T1000 (cell line): Measurements from ENCODE around the gene ANTXR2.
A peak's percentile ranks its signal among the peaks of the same experiment; 100 is the strongest.
"Not testable (repeated sequence)": the region's sequence is repeated elsewhere in the genome, so short reads cannot be mapped to it uniquely, and the experiment has no call there.

Source experiments
- DNase-seq: peaks from one replicate; lab custom pipeline; 2025; ENCODE audit warnings: mixed read lengths; lab: John Stamatoyannopoulos, UW

Gene ANTXR2

DNA sequence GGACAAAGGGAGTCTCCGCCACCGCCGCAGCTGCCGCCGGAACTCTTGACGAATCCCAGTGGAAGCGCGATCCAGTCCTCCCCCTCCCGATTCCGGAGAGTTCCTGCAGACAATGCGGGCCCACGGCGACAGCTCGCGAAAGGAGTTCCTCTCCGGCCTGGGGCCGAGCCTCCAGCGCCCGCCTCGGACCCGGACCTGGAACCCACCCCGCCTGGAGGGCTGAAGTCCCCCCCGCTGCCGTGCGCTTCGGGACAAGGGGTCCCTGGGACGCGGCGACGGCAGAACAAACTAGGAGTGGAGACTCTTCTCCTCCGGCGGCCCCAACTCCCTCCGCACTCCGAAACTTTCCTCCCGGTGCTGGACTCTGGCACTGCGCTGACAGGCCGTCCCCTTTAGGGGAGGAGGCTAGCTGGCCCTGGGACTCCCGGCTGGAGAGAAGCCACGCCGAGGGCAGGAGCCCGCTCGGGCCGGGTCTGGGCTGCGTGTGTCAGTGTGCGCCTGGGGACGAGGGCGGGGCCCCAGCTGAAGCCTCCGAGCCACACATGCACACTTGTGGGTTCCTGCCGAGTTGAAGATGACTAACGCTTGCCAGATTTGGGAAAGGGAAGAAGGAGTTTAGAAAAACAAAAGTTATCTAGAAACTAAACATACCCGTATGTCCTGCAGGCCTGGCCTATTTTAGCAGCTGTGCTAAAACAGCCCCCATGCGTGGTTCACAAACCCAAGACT is at the start of gene ANTXR2:
Gene ANTXR2 (minus strand): TSS at position 486 of the 729 bp plus-strand sequence. CDS start 669 bp downstream, outside the sequence.
- DNase-seq, result peak; percentile 86

DNA sequence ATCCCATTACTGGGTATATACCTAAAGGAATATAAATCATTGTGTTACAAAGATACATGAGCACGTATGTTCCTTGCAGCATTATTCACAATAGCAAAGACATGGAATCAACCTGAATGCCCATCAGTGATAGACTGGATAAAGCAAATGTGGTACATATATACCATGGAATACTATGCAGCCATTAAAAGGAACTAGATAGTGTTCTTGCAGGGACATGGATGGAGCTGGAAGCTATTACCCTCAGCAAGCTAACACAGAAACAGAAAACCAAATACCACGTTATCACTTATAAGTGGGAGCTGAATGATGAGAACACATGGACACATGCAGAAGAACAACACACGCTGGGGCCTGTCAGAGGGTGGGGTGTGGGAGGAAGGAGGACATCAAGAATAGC is 48.8 kb upstream of the ANTXR2 start:
- DNase-seq, result not testable (repeated sequence)

DNA sequence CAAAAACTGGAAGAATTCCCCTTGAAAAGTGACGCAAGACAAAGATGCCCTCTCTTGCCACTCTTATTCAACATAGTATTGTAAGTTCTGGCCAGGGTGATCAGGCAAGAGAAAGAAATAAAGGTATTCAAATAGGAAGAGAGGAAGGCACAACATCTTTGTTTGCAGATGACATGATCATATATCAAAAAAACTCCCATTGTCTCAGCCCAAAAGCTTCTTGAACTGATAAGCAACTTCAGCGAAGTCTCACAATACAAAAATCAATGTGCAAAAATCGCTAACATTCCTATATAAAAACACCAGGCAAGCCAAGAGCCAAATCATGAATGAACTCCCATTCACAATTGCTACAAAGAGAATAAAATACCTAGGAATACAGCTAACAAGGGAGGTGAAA is 46.6 kb upstream of the ANTXR2 start:
- DNase-seq, result not testable (repeated sequence)

- DNase-seq, result no peak
Measured at GRCh38 chr4:80116516-80116915, 43.5 kb upstream of the ANTXR2 start.

DNA sequence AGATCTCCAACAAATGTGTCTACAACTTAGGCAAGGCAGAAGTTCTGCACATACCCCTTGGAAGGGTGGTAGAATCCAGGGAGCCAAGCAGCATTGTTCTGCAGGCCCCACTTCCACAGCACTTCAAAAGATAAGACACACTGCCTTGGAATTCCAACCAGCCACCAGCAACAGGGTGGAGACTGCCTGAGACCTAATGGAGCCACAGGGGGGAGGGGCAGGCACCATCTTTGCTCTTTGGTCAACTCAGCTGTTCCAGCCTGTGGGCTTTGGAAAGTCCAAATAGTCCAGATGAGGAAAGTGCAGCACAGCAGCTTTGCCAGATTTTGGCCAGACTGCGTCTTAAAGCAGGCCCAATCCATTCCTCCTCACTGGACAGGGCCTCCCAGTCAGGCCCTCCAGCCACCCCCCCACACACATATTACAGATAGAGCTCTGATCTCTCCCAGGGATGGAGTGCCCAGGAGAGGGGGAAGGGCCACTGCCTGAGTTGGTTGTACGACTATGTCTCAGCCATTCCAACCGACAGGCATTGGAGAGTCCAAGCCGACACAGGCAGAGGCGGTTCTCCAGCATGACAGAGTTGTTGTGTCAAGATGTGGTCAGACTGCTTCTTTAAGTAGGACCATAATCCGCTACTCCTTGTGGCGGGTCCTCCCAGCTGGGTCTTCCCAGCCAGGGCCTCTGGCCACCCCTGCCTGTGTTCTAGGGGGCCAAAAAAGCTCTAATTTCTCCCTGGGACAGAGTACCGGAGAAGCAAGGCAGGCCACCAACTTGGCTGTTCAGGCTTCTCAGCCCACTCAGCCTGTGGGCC is 42.5 kb upstream of the ANTXR2 start:
- no peak for DNase-seq

DNA sequence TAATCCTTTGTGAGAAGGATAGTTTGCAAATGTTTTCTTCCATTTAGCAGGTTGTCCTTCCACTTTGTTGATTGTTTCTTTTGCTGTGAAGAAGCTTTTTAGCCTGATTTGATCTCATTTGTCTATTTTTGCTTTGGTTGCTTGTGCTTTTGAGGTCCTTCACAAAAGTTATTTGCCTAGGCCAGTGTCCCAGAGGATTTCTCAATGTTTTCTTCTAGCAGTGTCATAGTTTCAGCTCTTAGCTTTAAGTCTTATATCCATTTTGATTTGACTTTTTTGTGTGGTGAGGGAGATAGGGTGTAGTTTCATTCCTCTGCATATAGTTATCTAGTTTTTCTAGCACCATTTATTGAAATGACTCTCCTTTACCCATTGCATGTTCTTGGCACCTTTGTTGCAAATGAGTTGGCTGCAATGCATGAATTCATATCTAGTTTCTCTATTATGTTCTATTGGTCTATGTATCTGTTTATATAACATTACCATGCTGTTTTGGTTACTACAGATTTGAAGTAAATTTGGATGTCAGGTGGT is 41.8 kb upstream of the ANTXR2 start:
- DNase-seq, result no peak

DNA sequence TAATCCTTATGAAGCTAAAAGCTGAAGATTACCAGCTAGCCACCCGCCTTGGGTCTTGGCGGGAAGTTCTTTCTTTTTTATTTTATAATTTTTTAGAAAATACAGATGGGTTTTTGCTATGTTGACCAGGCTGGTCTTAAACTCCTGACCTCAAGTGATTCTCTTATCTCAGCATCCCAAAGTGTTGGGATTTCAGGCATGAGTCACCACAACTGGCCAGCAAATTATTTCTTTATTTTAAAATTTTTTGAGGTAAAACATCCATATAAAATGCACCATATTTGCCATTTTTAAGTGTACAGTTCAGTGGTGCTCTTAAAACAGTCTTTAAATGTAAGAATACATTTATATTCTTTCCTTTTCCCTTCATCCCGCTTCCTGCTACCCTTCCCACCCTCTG is 40.6 kb upstream of the ANTXR2 start:
- DNase-seq, result no peak

DNA sequence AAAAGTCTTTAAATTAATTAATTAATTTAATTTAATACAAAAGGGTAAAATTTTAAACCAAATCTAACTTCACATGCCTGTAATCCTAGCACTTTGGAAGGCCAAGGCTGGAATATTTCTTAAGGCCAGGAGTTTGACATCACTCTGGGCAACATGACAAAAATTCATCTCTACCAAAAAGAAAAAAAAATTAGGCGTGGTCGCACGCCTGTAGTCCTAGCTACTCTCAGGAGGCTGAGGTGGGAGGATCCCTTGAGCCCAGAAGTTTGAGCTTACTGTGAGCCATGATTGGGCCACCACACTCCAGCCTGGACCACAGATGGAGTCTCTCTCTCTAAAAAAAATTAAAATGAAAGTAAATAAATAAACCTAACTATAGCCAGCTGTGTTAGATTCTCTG is 39.2 kb upstream of the ANTXR2 start:
- no peak for DNase-seq

DNA sequence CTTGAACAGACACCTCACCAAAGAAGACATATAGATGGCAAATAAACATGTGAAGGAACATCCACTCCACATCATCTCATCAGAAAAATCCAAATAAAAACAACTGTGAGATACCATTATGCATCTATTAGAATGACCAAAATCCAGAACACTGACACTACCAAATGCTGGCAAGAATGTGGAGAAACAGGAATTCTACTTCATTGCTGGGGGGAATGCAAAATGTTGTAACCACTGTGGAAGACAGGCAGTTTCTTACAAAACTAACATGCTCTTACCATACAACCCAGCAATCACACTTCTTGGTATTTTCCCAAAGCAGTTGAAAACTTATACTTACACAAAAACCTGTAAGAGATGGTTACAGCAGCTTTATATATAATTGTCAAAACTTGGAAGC is 38.2 kb upstream of the ANTXR2 start:
- no peak for DNase-seq

DNA sequence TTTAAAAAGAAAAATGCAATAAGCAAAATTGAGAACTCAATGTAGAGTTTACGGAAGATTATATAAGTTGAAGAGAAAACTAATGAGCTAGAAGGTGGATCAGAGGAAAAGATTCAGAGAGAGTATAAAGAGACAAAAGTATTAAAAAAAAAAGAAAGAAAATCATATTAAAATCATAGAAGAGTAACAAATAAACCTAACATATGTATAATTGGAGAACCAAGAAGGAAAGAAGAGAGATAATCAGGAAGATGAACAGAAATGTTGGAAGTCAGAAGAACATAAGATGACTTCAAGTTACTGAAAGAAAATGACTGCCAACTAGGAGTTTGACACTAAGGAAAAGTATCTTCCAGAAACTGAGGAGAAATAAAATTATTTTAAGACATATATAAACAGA is 34.3 kb upstream of the ANTXR2 start:
- DNase-seq, result no peak

DNA sequence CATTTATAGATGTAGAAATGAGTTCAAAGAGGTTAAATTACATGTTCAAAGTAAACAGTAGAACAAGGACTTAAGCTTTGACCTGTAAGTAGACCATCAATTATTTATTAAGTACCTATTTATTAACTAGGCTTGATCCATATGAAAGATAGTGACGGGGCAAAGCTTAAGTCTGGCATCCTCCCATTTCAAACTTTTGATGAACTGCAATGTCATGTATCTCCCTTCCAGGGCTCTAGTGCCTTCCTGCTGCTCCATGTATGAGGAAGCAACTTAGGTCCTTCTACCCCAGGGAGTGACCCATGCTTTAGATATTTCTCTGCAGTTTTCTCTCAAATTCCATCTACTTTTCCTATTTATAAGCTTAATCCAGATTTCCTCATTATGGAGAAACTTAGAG is 31.9 kb upstream of the ANTXR2 start:
- no peak for DNase-seq

DNA sequence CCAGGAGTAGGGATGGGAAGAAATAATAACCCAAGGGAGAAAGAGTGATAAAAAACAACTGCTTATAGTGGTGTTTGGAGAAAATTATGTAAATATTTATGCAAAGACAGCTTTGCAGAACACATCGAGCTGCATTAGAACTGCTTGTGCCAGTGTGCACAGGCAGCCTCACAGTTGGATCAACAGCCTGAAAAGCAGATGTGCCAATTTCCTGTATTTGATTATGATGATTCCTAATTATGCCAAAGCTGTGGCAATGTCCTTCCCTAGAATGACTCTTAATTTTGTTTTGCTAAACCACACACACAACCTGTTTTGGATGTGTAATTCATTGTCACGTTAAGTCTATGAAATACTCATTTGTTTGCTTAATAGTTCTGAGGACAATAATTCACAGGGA is 30.6 kb upstream of the ANTXR2 start:
- no peak for DNase-seq

GRCh38 chr4:80101792-80102116 is 28.7 kb upstream of the ANTXR2 start:
- DNase-seq, result no peak

- DNase-seq, result no peak
Measured at GRCh38 chr4:80101071-80101791, 28.2 kb upstream of the ANTXR2 start.

GRCh38 chr4:80099671-80100070 is 26.6 kb upstream of the ANTXR2 start:
- no peak for DNase-seq

GRCh38 chr4:80098635-80099034 is 25.6 kb upstream of the ANTXR2 start:
- DNase-seq, result no peak

- peak; percentile 17 for DNase-seq
Measured at GRCh38 chr4:80097400-80098177, 24.6 kb upstream of the ANTXR2 start.

- no peak for DNase-seq
Measured at GRCh38 chr4:80096175-80096850, 23.3 kb upstream of the ANTXR2 start.

GRCh38 chr4:80094191-80094590 is 21.2 kb upstream of the ANTXR2 start:
- no peak for DNase-seq

- DNase-seq, result no peak
Measured at GRCh38 chr4:80093563-80093962, 20.5 kb upstream of the ANTXR2 start.

DNA sequence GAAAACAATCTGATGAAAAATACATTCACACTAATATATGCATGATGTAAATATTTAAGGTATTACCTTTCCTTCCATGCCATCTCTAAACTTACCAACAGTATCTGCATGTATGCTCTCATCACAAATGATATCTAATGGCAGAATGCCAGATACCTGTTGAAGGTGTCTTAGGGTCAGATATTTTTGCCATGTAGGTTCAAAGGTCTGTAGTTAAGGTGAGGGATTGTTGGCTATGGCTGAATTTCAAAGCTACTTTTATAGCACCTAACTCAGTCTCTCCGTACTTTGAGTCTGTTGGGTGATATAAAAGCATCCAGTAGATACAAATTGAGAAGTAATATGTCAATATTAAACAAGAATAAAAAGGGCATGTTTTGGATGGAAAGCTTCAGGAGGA is 19.8 kb upstream of the ANTXR2 start:
- no peak for DNase-seq
